Midbrain (tissue), 1 donor: ENCODE results near the gene SYT7.

Experiments used
- DNase-seq: peaks from one replicate; lab custom pipeline; 2025; lab: John Stamatoyannopoulos, UW

Gene SYT7

GRCh38 chr11:61536676-61537270 is 44.1 kb downstream of the SYT7 start:
- DNase-seq, result no peak

- DNase-seq, result no peak
Observed at GRCh38 chr11:61535998-61536675, 44.7 kb downstream of the SYT7 start.

GRCh38 chr11:61534933-61535839 is 45.7 kb downstream of the SYT7 start:
- DNase-seq, result no peak

GRCh38 chr11:61534025-61534932 is 46.6 kb downstream of the SYT7 start:
- no peak for DNase-seq

- DNase-seq, result no peak
Observed at GRCh38 chr11:61533401-61533800, 47.5 kb downstream of the SYT7 start.

- no peak for DNase-seq
Observed at GRCh38 chr11:61533039-61533375, 47.9 kb downstream of the SYT7 start.

- DNase-seq, result no peak
Observed at GRCh38 chr11:61532134-61533038, 48.5 kb downstream of the SYT7 start.

GRCh38 chr11:61531044-61531443 is 49.8 kb downstream of the SYT7 start:
- DNase-seq, result no peak

GRCh38 chr11:61529537-61530225 is 51.2 kb downstream of the SYT7 start:
- no peak for DNase-seq

- no peak for DNase-seq
Observed at GRCh38 chr11:61528114-61528513, 52.8 kb downstream of the SYT7 start.

- no peak for DNase-seq
Observed at GRCh38 chr11:61526956-61527731, 53.7 kb downstream of the SYT7 start.

GRCh38 chr11:61526229-61526628 is 54.6 kb downstream of the SYT7 start:
- no peak for DNase-seq

- DNase-seq, result no peak
Observed at GRCh38 chr11:61524963-61525587, 55.8 kb downstream of the SYT7 start.

- no peak for DNase-seq
Observed at GRCh38 chr11:61524446-61524845, 56.4 kb downstream of the SYT7 start.

GRCh38 chr11:61522881-61523280 is 58.0 kb downstream of the SYT7 start:
- DNase-seq, result no peak

GRCh38 chr11:61518032-61518795 is 62.7 kb downstream of the SYT7 start:
- DNase-seq, result no peak

- DNase-seq, result peak; percentile 27
Observed at GRCh38 chr11:61516675-61517572, 64.0 kb downstream of the SYT7 start.
